Endodermal cell (in vitro differentiated cells): ENCODE data around the gene PHLDA1. TPM values are rescaled to one million over a fixed set of nuclear protein-coding genes. Genes with fewer than 3 reads are reported as not detected.

ENCODE experiments used
- DNase-seq: peaks from one replicate; pipeline ENCODE4 v3.0.0-alpha.2; 2017
- H3K27ac ChIP-seq: 2 replicates; pipeline ENCODE4 v1.5.1; 2013; ENCODE audit warnings: mild to moderate bottlenecking, low read depth, low read length, moderate library complexity
- H3K27me3 ChIP-seq: 2 replicates; pipeline ENCODE4 v1.6.1; 2013; ENCODE audit warnings: mild to moderate bottlenecking, low read length, moderate library complexity; ENCODE audit not compliant: insufficient read depth, control insufficient read depth, poor library complexity, severe bottlenecking
- H3K36me3 ChIP-seq: 2 replicates; pipeline ENCODE4 v1.7.0; 2013; ENCODE audit warnings: mild to moderate bottlenecking, low read length, moderate library complexity; ENCODE audit not compliant: control insufficient read depth, insufficient read depth
- H3K4me1 ChIP-seq: one replicate; pipeline ENCODE4 v1.7.0; 2013; ENCODE audit warnings: low read length; ENCODE audit not compliant: control insufficient read depth, insufficient read depth
- H3K4me3 ChIP-seq: 2 replicates; pipeline ENCODE4 v1.5.1; 2013; ENCODE audit warnings: mild to moderate bottlenecking, low read length, moderate library complexity
- H3K9ac ChIP-seq: 2 replicates; pipeline ENCODE4 v1.6.1; 2013; ENCODE audit warnings: mild to moderate bottlenecking, low read length, moderate library complexity; ENCODE audit not compliant: poor library complexity, severe bottlenecking; ENCODE audit errors: extremely low read depth
- H3K9me3 ChIP-seq: 2 replicates; pipeline ENCODE4 v1.6.1; 2013; ENCODE audit warnings: mild to moderate bottlenecking, low read length, moderate library complexity; ENCODE audit not compliant: control insufficient read depth
- H3K27ac Mint-ChIP-seq: 2 replicates; pipeline ENCODE4 v1.8.0; 2020; ENCODE audit warnings: mixed read lengths
- H3K27me3 Mint-ChIP-seq: 2 replicates; pipeline ENCODE4 v1.8.0; 2021; ENCODE audit warnings: mild to moderate bottlenecking, mixed read lengths; ENCODE audit not compliant: insufficient read depth
- H3K36me3 Mint-ChIP-seq: 2 replicates; pipeline ENCODE4 v1.8.0; 2020; ENCODE audit warnings: low read depth, mixed read lengths
- H3K4me1 Mint-ChIP-seq: 2 replicates; pipeline ENCODE4 v1.8.0; 2020; ENCODE audit warnings: mixed read lengths
- H3K4me3 Mint-ChIP-seq: 2 replicates; pipeline ENCODE4 v1.8.0; 2020; ENCODE audit warnings: mild to moderate bottlenecking, moderate library complexity, mixed read lengths
- H3K9me3 Mint-ChIP-seq: 2 replicates; pipeline ENCODE4 v1.8.0; 2020; ENCODE audit warnings: mild to moderate bottlenecking, mixed read lengths
- WGBS, 2 experiments: methylation state at CpG; one replicate each; pipeline versions ENCODE4 v1.1.5 to v1.1.7; 2013; ENCODE audit warnings: missing lambda C conversion rate in 2 of 2, mixed read lengths in 1 of 2; ENCODE audit not compliant: insufficient coverage in 1 of 2, insufficient read length in 1 of 2; 5-methylcytosine and 5-hydroxymethylcytosine counted together
- total RNA-seq, 2 donors: library from RNA; stranded (reverse); fragmentation: NEBNext Ultra II Directional in 1 of 2; extraction: Animal tissue kit (Norgen Biotek cat#: 25700) in 1 of 2; gene quantifications; 2 replicates in 1 of 2; 3 replicates in 1 of 2; pipeline ENCODE4 v1.2.1, GENCODE V29; 2021
- TF ChIP-seq, protein P1 (sequence below): fragments of 200-600 bp; sonication (generic); conservative IDR thresholded peaks from 2 replicates; pipeline ENCODE4 v1.5.0; 2021; ENCODE audit warnings: antibody characterized with exemption, mild to moderate bottlenecking

Gene PHLDA1
- total RNA-seq, 2 donors from 2014 or later = 3.7 to 16.2 TPM

GRCh38 chr12:76069339-76069738, 37.8 kb upstream of the PHLDA1 start:
- no peak overlapping the region for H3K4me3 ChIP-seq
- H3K4me3 Mint-ChIP-seq = no peak overlapping the region
- no peak overlapping the region for H3K9ac ChIP-seq
- peaks cover 74% of the 10 kb centered on the region for H3K36me3 Mint-ChIP-seq
- H3K36me3 ChIP-seq = peaks cover 98% of the 10 kb centered on the region
- no peak overlapping the region for H3K27ac Mint-ChIP-seq
- H3K9me3 Mint-ChIP-seq = peaks cover 12% of the 10 kb centered on the region
- TF ChIP-seq, protein P1, sequence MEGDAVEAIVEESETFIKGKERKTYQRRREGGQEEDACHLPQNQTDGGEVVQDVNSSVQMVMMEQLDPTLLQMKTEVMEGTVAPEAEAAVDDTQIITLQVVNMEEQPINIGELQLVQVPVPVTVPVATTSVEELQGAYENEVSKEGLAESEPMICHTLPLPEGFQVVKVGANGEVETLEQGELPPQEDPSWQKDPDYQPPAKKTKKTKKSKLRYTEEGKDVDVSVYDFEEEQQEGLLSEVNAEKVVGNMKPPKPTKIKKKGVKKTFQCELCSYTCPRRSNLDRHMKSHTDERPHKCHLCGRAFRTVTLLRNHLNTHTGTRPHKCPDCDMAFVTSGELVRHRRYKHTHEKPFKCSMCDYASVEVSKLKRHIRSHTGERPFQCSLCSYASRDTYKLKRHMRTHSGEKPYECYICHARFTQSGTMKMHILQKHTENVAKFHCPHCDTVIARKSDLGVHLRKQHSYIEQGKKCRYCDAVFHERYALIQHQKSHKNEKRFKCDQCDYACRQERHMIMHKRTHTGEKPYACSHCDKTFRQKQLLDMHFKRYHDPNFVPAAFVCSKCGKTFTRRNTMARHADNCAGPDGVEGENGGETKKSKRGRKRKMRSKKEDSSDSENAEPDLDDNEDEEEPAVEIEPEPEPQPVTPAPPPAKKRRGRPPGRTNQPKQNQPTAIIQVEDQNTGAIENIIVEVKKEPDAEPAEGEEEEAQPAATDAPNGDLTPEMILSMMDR = no peak
- H3K27me3 Mint-ChIP-seq = no peaks in the 10 kb centered on the region
- H3K4me1 ChIP-seq = peaks cover 3% of the 10 kb centered on the region
- H3K27me3 ChIP-seq = no peaks in the 10 kb centered on the region
- DNase-seq = no peak
- H3K27ac ChIP-seq = no peak overlapping the region
- peaks cover 29% of the 10 kb centered on the region for H3K9me3 ChIP-seq
- peaks cover 23% of the 10 kb centered on the region for H3K4me1 Mint-ChIP-seq

- Mint-ChIP-seq H3K4me1 (peaks cover 4% of the 10 kb centered on the region), H3K36me3 (peaks cover 84% of the 10 kb centered on the region)
Observed at GRCh38 chr12:76065917-76066316, 34.3 kb upstream of the PHLDA1 start.

DNA sequence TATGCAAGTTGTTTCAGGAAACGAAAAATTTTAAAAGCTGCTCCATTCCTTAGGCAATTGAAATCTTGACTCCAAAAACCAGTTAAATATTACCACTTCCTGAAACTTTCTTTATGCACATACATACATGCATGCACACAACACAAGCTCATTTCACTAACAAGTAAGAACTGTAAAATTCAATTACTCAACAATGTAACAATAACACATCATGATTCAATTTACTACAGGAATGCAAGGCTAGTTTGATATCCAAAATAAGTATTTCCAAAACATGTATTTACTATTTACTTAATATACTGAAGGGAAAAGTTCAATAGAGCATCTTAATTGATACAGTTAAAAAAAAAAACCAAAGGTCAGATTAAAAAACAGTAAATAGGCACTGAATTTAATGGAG, 33.3 kb upstream of the PHLDA1 start:
- Mint-ChIP-seq H3K36me3 (peaks cover 84% of the 10 kb centered on the region), H3K27ac (no peak overlapping the region), H3K27me3 (no peaks in the 10 kb centered on the region), H3K9me3 (peaks cover 12% of the 10 kb centered on the region), H3K4me1 (peaks cover 4% of the 10 kb centered on the region), H3K4me3 (no peak overlapping the region)
- H3K4me3 ChIP-seq = peak overlapping the region; percentile 32
- H3K4me1 ChIP-seq = peaks cover 3% of the 10 kb centered on the region
- TF ChIP-seq, protein P1 = no peak
- peaks cover 29% of the 10 kb centered on the region for H3K9me3 ChIP-seq
- WGBS, 2 experiments = 97 to 100% methylated on average over 1 of the region's 1 CpG
- DNase-seq = no peak
- H3K9ac ChIP-seq = no peak overlapping the region
- H3K27me3 ChIP-seq = no peaks in the 10 kb centered on the region
- no peak overlapping the region for H3K27ac ChIP-seq
- peaks cover 98% of the 10 kb centered on the region for H3K36me3 ChIP-seq

More at GRCh38 chr12:76065917-76066316, 34.3 kb upstream of the PHLDA1 start:
- H3K4me3 Mint-ChIP-seq = no peak overlapping the region
- H3K27me3 Mint-ChIP-seq = no peaks in the 10 kb centered on the region
- H3K27ac Mint-ChIP-seq = no peak overlapping the region
- Histone ChIP-seq H3K27me3 (no peaks in the 10 kb centered on the region), H3K4me1 (peaks cover 3% of the 10 kb centered on the region), H3K9me3 (peaks cover 29% of the 10 kb centered on the region), H3K27ac (no peak overlapping the region), H3K9ac (no peak overlapping the region), H3K36me3 (peaks cover 98% of the 10 kb centered on the region), H3K4me3 (peak overlapping the region; percentile 32)
- peaks cover 12% of the 10 kb centered on the region for H3K9me3 Mint-ChIP-seq
- no peak for DNase-seq
- WGBS, 2 experiments = 67 to 96% methylated on average over 1 to 3 of the region's 3 CpGs
- TF ChIP-seq, protein P1 = no peak
